GM19397 (cell line): ENCODE data around the gene RAB13.
"Not testable (repeated sequence)": the region's sequence is repeated elsewhere in the genome, so short reads cannot be mapped to it uniquely, and the experiment has no call there.

Experiments
- ATAC-seq: cut with Tn5 transposase; IDR thresholded peaks from one replicate; pipeline ENCODE4 v1.9.1; 2021; ENCODE audit warnings: mild to moderate bottlenecking, moderate library complexity; ENCODE audit not compliant: unreplicated experiment

The RAB13 gene

DNA sequence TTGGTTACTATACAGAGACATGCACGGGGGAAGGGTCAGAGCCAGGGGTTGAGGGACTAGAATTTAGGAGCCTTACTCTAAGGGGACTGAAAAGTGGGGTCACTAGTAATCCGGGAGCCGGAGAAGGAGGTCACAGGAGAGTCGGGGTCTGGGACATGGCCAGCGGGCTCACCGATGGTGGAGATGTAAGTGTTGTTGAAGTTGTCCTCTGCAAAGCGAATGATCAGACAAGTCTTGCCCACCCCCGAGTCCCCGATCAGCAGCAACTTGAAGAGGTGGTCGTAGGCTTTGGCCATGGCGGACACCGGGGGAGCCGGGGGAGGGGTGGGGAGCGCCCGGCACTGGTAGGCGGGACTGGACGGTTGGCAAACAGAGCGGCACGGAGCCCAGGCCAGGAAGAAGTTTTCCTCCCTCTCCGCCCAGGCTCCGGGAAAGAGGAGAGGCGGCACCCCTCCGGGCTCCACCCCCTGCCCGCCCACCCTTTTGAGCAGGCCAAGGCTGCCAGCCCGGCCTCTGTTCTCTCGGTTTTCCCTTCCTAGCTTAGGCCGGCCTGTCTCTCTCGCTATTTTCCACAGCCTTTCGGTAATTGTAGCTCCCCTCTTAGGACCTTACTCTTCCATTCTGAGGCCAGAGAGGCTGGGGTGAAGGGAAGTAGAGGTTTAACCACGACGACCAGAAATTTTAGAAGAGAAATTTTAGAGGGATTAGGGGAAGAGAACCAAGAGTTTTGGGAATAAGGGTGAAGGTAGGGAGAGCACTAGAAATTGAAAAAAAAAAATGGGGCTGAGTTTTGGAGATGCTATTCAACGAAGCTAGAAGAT is at the start of gene RAB13:
RAB13 (minus strand) TSS at position 399 of the 821 bp plus-strand sequence; CDS start at position 296, 103 bp downstream.
- no peak for ATAC-seq

DNA sequence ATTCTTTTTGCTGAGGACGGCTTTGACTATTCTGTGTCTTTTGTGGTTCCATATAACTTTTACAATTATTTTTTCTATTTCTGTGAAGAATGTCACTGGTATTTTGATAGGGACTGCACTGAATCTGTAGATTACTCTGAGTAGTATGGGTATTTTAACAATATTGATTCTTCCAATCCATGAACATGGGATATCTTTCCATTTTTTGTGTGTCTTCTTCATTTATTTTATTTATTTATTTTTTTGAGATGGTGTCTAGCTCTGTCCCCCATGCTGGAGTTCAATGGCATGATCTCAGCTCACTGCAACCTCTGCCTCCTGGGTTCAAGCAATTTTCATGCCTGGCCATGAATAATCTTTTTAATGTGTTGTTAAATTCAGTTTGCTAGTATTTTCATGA is 47.6 kb upstream of the RAB13 start:
- not testable (repeated sequence) for ATAC-seq

DNA sequence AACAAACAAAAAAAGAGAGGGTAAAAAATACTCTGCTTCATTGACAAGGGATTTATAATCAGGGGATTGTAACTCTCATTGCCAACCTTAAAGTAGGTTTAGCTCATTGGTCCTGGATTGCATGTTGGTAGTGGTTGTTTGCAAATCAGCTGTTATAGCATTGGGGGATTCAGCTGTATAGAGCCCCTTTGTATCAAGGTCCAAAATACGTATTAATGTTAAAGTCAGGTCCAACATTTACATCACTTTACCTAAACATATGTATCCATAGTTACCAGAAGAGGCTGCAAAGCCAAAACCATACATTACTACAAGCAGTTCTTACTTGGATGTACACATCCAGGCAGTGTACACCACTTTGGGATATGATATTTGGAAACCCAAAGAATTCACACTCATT is 33.8 kb upstream of the RAB13 start:
- ATAC-seq: no peak

DNA sequence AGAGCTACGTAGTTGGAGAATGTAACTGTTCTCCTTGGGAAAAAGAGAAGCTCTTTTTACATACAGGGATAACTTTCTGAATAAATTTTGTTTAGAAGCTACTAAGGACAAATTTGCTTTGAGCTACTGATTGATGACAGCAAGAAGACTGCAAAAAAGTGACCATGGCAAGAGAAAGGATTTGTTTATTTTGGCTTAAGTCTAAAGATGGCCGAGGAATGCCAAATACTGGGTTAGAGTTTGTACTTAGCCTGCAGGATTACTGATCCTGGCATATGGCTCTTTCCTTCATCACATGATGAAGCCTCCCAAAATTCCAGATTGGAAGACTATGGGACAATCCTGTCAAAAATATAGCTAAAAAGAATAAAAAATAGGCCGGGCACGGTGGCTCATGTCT is 33.1 kb upstream of the RAB13 start:
- no peak for ATAC-seq

DNA sequence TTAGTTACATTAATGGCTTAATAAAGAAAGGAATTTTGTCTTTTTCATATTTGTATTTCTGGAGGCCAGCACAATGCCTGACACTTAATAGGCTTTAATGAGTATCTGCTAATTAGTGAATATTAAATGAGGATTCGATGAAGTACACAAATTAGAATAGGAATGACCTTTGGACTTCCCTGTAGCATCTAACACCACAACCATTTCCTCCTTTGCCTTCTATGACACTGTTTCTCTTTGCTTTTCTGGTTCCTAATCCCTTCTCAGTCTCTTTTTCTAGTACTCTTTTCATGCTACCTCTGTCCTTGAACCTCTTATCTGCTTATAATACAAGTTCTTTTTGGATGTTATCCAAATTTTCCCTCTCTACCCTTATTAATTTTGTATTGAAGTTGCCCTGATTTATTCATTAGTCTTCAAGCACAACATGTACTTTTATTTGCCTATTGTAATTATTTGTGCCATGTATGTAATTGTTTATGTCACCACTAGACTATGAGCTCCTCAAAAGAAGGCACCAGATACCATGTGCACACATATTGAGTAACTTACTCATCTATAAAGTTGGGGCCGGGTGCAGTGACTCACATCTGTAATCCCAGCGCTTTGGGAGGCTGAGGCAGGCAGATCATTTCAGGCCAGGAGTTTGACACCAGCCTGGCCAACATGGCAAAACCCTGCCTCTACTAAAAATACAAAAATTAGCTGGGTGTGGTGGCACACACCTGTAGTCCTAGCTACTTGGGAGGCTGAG is 28.2 kb upstream of the RAB13 start:
- ATAC-seq: no peak

DNA sequence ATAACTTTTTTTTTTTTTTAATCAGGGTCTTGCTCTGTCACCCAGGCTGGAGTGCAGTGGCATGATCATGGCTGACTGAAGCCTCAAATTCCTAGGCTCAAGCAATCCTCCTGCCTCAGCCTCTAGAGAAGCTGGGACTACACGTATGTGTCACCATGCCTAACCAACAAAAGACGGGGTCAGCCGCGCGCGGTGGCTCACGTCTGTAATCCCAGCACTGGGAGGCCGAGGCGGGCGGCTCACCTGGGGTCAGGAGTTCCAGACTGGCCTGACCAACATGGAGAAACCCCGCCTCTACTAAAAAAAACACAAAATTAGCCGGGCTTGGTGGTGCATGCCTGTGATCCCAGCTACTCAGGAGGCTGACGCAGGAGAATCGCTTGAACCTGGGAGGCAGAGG is 26.4 kb upstream of the RAB13 start:
- ATAC-seq: not testable (repeated sequence)

DNA sequence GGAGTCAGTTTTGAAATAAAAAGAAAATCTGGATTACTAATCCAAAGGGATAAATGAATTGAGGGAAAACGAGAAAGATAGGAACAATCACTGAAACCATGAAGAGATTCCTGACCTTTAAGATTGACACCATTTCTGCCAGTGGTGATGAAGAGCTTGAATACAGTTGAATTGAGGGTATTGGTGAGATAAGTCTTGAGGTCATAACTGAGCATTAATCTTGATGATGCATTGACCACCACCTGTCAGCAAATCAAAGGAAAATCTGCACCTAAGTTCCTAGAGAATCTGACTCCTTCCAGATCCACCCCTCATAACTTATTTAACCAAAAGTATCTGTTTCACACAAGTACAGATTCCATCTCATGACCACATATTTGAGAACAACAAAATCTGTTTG is 26.0 kb upstream of the RAB13 start:
- ATAC-seq: no peak

DNA sequence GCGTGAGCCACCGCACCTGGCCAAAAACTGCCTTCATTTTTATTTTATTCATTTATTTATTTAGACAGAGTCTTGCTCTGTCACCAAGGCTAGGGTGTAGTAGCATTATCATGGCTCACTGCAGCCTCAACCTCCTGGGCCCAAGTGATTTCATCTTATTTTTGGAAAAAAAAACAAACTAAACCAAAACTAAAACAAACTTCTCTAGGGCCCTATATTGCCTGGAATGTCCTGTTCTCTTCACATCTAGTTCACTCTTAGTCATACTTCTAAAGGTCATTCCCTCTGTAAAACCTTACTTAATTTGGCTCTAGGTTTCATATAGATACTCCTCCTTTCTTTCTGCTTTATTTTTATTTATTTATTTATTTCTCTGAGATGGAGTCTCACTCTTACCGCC is 20.0 kb upstream of the RAB13 start:
- ATAC-seq: no peak

DNA sequence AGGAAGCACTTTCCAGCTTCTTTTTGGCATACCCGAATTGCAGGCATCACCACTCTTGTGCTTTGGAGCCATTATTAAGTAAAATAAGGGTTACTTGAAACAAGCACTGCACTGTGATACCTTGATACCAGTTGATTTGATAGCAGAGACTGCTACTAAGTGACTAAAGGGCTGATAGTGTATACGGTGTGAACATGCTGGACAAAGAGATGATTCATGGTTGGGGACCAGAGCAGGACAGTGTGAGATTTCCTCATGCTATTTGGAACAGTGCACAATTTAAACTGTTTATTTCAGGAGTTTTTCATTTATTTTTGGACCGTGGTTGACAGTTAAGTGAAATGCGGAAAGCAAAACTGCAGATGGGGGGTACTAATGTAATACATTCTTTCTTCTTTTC is 14.3 kb upstream of the RAB13 start:
- ATAC-seq: no peak

DNA sequence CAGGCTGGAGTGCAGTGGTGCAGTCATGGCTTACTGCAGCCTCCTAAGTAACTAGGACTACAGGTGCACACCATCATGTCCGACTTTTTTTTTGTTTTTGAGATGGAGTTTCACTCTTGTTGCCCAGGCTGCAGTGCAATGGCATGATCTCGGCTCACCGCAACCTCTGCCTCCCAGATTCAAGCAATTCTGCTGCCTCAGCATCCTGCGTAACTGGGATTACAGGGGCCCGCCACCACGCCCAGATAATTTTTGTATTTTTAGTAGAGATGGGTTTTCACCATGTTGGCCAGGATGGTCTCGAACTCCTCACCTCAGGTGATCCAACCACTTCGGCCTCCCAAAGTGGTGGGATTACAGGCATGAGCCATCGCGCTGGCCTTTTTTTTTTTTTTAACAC is 10.7 kb upstream of the RAB13 start:
- not testable (repeated sequence) for ATAC-seq

DNA sequence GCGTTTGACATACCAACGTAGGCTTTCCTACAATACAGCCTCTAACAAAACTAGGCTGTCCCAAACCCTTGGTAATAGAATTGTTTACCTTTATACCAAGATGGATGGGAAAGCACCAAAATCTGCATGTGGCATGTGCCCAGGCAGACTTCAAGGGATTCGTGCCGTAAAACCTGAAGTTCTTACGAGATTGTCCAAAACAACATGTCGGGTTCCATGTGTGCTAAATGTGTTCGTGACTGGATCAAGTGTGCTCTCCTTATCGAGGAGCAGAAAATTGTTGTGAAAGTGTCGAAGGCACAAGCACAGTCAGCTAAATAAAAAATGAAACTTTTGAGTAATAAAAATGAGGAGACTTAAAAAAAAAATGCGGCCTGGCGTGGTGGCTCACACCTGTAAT is 9.5 kb upstream of the RAB13 start:
- no peak for ATAC-seq

DNA sequence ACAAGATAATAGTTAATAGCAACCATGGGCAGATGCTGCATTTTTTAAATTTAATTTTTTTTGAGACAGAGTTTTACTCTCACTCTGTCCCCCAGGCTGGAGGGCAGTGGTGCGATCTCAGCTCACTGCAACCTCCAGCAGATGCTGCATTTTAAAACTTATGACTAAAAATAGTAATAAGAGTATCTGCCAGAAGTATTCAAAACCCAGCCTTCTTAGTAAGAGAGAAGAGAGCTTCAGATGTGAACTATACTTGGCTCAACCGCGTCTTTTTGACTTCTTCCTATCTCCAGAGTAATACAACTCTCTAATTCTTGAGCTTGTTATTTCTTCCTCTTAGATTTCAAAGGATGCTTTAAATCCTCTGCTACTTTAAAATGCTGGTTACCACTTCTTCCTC is 9.1 kb upstream of the RAB13 start:
- no peak for ATAC-seq

DNA sequence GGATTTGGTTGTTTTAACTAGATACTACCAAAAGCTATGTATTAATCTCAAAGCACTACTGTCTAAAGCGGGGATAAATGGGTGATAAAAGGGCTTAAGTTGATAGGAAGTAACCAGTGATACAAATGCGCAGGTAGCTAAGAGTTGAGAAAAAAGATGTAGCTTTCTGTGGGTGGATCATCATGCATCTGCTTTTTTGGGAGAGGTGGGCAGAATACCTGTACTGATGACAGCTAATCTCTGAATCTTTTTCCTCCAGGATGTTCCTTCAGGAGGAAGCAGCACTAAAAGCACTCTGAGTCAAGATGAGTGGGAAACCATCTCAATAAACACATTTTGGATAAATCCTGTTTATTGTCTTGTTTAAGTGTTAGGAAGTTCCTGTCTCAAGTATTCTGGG is 5.7 kb upstream of the RAB13 start:
- ATAC-seq: no peak

DNA sequence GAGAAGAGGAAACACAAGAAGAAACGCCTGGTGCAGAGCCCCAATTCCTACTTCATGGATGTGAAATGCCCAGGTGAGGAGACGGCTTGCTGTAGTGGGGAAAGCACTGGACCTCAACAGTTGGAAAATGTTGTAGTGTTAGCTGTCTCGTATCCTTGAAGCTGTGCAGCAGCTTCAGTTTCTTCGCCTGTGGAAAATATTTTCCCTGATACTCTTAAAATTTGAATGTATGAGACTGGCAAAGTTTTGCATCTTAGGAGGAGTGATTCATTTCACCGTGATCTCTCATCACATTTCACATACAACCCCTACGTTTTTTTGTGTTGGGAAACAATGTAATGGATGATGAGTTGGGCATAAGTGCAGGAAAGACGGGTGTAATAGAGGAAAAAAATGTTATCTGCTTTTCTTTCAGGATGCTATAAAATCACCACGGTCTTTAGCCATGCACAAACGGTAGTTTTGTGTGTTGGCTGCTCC is 5.1 kb upstream of the RAB13 start:
- ATAC-seq: no peak

DNA sequence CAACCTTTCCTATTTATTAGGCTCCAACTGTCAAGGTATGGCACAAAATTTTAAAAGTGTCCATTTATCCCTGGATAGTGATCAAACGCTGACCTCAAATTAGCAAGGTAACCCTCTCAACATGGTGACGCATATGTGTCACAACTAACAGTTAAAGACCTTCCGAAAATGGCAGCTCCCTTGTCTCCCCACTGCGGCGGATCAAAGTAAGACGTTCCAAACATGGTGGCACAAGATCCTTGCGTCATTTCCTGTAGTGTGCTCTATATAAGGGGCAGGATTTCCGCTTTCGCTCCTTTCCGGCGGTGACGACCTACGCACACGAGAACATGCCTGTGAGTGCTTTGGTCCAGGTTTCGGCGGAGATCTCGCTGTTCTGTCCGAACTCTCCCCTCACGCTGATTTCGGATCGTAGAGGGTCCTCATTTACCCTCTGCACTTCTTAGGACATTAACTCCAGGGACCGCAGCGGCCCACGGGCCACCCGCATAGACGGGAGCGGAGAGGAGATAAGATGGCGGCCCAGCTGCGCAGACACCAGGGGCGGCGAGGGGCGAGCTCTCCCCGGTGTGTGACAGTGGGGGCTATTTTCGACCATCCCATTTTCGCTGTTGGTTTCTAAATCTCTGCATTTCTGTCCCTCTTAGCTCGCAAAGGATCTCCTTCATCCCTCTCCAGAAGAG is 4.5 kb upstream of the RAB13 start, which contains the start of gene RPS27:
RPS27 (plus strand) TSS at position 295 of the 683 bp plus-strand sequence; CDS start at position 330, 35 bp downstream.
- ATAC-seq: peak; percentile 65

DNA sequence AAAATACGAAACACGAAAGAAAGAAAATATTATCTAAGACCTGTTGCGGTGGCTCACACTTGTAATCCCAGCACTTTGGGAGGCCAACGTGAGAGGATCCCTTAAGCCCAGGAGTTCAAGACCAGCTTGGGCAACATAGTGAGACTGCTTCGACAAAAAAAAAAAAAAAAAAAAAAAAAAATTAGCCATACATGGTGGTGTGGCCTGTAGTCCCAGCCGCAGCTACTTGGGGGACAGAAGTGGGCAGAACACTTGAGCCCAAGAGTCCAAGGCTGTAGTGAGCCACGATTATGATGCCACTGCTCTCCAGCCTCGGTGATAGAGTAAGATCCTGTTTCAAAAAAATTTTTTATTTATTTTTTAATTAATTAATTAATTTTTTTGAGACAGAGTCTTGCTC is 1.5 kb upstream of the RAB13 start:
- ATAC-seq: no peak

DNA sequence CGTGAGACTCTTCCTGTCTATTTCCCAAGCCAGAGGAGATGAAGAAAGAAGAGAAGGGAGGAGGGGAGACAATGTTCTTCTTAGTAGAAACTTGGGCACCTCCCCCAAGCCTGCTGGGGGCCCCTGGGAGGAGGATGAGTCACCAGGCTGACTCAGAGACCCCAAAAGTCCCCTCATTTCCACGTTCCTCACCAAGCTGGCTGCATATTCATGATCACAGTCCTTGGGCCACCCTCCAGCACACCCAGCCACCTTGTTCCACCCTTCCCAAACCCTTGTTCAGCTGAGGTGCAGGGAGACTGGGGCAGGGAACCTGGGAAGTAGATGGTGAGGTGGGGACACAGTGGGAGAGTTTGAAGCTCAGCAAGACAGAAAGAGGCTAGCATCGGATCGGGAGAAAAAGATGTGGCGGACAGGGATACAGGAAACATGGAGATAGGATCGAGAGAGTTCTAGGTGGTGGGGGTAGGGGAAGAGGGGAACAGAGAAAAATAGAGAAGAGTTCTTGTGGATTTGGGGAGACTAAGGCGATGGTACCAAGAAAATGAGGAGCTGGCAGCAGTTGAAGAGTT is 712 bp downstream of the RAB13 start:
- ATAC-seq: no peak

DNA sequence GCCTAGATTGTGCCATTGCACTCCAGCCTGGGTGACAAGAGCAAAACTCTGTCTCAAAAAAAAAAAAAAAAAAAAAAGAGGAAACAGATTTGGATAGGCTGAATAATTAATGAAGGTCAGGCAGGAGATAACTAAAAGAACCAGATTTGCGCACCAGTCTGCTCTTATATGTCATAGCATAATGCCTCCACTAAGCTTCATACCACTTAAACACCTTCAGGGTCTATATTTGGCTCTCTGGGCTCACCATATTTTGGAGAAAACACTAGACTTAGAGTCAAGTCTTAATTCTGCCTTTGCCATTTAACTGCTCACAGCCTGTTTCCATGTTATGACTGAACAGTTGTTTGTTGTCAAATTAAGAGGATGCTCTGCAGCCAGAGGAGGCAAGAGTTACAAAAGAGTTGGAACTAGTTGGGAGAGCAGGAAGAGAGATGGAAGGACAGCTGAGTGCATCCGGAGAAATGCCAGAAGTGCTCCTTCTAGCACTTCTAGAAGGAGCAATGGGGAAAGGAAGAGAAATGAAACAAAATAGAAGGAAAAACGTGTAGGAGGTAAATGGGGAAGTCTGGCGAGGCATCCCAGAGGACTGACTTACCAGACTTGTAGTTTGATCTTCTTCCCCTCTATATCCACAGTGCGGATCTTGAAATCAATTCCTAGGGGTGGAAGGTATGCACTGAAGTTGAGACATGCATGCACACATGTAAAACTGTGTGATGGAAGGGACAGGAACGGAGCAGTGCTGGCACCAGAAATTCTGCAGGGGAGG is 1.8 kb downstream of the RAB13 start:
- no peak for ATAC-seq

DNA sequence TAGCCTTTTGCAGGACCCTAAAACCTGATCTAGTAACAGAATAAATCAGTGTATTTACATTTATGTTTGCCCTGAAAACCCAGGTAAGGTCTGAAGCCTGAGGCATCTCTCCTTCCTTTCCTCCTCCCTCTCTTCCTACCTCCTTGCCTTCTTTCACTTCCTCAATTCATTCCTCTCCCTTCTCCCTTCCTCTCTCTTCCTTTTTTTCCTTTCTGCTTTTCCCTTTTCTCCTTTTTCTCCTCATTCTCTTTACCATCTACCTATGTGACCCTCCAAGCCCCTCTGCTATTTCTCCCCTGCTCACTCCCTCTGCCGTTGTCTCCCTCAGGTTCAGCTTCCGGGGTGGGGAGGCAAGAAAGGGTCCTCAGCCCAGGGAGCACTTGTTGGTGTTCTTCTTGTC is 4.4 kb downstream of the RAB13 start:
- ATAC-seq: not testable (repeated sequence)

DNA sequence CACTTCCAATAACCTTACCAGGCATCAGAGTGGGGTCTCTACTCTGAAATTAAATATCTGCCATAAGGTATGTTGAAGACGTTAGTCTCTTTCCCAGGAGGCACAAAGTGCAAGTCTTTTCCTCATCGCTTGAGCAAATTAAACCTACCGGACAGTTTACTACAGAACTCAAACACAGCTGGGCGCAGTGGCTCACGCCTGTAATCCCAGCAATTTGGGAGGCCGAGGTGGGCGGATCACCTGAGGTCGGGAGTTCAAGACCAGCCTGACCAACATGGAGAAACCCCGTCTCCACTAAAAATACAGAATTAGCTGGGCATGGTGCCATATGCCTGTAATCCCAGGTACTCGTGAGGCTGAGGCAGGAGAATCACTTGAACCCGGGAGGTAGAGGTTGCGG is 7.0 kb downstream of the RAB13 start:
- not testable (repeated sequence) for ATAC-seq
